ENCODE data around the gene HIC1. TPM values are rescaled to one million over a fixed set of nuclear protein-coding genes. Genes with fewer than 3 reads are reported as not detected.
"Not testable (repeated sequence)": the region's sequence is repeated elsewhere in the genome, so short reads cannot be mapped to it uniquely, and the experiment has no call there.

HIC1 gene
- 10 to 100 TPM; 12.9 to 31.1 (median 24.1) TPM for polyA plus RNA-seq (ENCODE audit: insufficient read length in 3 of 3)
- long read RNA-seq, donor 1, transcript HIC1-205 (2 exons, 1,134 nt): major isoform, 15 of 19 reads
- long read RNA-seq, donor 1, partial matches to known transcripts: 0 of 19 reads
- long read RNA-seq, donor 1, other reads (novel, unspliced or antisense): 0 of 19 reads
- long read RNA-seq, donor 2, transcript HIC1-205 (2 exons, 1,134 nt): major isoform, 20 of 41 reads
- long read RNA-seq, donor 2, partial matches to known transcripts: 19 of 41 reads
- long read RNA-seq, donor 2, other reads (novel, unspliced or antisense): 0 of 41 reads
- long read RNA-seq, donor 3, transcript HIC1-205 (2 exons, 1,134 nt): major isoform, 11 of 15 reads
- long read RNA-seq, donor 3, partial matches to known transcripts: 0 of 15 reads
- long read RNA-seq, donor 3, other reads (novel, unspliced or antisense): 0 of 15 reads
- long read RNA-seq, donor 4, transcript HIC1-205 (2 exons, 1,134 nt): major isoform, 8 of 11 reads
- long read RNA-seq, donor 4, partial matches to known transcripts: 0 of 11 reads
- long read RNA-seq, donor 4, other reads (novel, unspliced or antisense): 0 of 11 reads
- long read RNA-seq, donor 5, transcript HIC1-205 (2 exons, 1,134 nt): major isoform, 5 of 7 reads
- long read RNA-seq, donor 5, partial matches to known transcripts: 0 of 7 reads
- long read RNA-seq, donor 5, other reads (novel, unspliced or antisense): 0 of 7 reads
- long read RNA-seq, donor 6, transcript HIC1-205 (2 exons, 1,134 nt): major isoform, 12 of 13 reads
- long read RNA-seq, donor 6, partial matches to known transcripts: 0 of 13 reads
- long read RNA-seq, donor 6, other reads (novel, unspliced or antisense): 0 of 13 reads
- long read RNA-seq, donor 7, transcript HIC1-205 (2 exons, 1,134 nt): major isoform, 25 of 76 reads
- long read RNA-seq, donor 7, transcript HIC1-206 (1 exons, 725 nt): minor isoform, 7 of 76 reads
- long read RNA-seq, donor 7, partial matches to known transcripts: 44 of 76 reads
- long read RNA-seq, donor 7, other reads (novel, unspliced or antisense): 0 of 76 reads
- long read RNA-seq, donor 8, transcript HIC1-205 (2 exons, 1,134 nt): major isoform, 34 of 40 reads
- long read RNA-seq, donor 8, partial matches to known transcripts: 0 of 40 reads
- long read RNA-seq, donor 8, other reads (novel, unspliced or antisense): 0 of 40 reads
- long read RNA-seq, donor 9, transcript HIC1-205 (2 exons, 1,134 nt): major isoform, 18 of 21 reads
- long read RNA-seq, donor 9, partial matches to known transcripts: 0 of 21 reads
- long read RNA-seq, donor 9, other reads (novel, unspliced or antisense): 0 of 21 reads
- long read RNA-seq, donor 10, transcript HIC1-205 (2 exons, 1,134 nt): major isoform, 15 of 45 reads
- long read RNA-seq, donor 10, partial matches to known transcripts: 20 of 45 reads
- long read RNA-seq, donor 10, other reads (novel, unspliced or antisense): 5 of 45 reads
- long read RNA-seq, donor 11, transcript HIC1-205 (2 exons, 1,134 nt): major isoform, 10 of 12 reads
- long read RNA-seq, donor 11, partial matches to known transcripts: 0 of 12 reads
- long read RNA-seq, donor 11, other reads (novel, unspliced or antisense): 0 of 12 reads
- long read RNA-seq, donor 12, transcript HIC1-205 (2 exons, 1,134 nt): major isoform, 22 of 29 reads
- long read RNA-seq, donor 12, transcript HIC1-206 (1 exons, 725 nt): minor isoform, 6 of 29 reads
- long read RNA-seq, donor 12, partial matches to known transcripts: 0 of 29 reads
- long read RNA-seq, donor 12, other reads (novel, unspliced or antisense): 0 of 29 reads
- long read RNA-seq, donor 13, transcript HIC1-205 (2 exons, 1,134 nt): major isoform, 6 of 8 reads
- long read RNA-seq, donor 13, partial matches to known transcripts: 0 of 8 reads
- long read RNA-seq, donor 13, other reads (novel, unspliced or antisense): 0 of 8 reads
- long read RNA-seq, donor 14: 0 reads
- long read RNA-seq, donor 15: 0 reads
- long read RNA-seq, donor 16, transcript HIC1-205 (2 exons, 1,134 nt): major isoform, 7 of 11 reads
- long read RNA-seq, donor 16, partial matches to known transcripts: 0 of 11 reads
- long read RNA-seq, donor 16, other reads (novel, unspliced or antisense): 0 of 11 reads

GRCh38 chr17:2054512-2055291, at the start of gene HIC1:
Gene HIC1 (plus strand): TSS chr17:2055103. CDS start chr17:2056691, 1,588 bp downstream.
- DNase-seq: no peak

DNA sequence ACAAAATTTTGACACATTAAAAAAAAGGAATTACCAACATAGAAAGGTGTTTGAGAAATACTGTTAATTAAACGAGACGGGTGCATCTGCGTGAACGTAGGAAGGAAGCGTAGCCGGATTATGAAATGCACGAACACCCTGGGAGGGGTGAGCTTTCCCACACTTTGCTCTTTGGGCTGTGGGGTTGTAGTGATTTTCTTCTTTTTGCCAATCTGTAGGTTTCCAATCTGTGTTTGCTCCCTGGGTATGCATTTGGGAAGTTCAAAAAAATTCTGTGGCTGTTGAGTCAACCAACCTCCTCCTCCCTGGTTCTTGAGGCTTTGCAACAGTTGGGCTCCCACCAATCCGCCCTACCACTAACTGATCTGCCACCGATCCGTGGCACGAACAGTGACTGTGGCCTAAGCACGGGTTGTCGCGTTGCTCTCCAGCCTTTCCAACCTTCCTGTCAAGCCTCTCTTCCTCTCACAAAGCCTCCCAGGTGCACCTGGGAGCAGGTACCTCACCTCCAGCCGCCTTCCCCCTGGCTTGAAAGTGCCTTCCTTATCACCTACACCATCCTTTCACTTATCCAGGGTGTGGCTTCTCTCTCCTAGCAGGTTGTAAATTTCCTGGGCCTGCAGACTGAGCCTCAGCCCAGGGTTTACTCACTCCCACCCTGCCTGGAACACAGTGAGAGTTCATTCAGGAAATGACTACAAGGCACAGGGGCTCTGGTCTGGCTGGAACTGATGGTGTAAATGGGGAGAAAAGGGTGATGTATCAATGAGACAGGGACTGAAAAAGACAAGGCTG, 46.4 kb upstream of the HIC1 start:
- DNase-seq: no peak

GRCh38 chr17:2009737-2010136, 45.2 kb upstream of the HIC1 start:
- DNase-seq: no peak

DNA sequence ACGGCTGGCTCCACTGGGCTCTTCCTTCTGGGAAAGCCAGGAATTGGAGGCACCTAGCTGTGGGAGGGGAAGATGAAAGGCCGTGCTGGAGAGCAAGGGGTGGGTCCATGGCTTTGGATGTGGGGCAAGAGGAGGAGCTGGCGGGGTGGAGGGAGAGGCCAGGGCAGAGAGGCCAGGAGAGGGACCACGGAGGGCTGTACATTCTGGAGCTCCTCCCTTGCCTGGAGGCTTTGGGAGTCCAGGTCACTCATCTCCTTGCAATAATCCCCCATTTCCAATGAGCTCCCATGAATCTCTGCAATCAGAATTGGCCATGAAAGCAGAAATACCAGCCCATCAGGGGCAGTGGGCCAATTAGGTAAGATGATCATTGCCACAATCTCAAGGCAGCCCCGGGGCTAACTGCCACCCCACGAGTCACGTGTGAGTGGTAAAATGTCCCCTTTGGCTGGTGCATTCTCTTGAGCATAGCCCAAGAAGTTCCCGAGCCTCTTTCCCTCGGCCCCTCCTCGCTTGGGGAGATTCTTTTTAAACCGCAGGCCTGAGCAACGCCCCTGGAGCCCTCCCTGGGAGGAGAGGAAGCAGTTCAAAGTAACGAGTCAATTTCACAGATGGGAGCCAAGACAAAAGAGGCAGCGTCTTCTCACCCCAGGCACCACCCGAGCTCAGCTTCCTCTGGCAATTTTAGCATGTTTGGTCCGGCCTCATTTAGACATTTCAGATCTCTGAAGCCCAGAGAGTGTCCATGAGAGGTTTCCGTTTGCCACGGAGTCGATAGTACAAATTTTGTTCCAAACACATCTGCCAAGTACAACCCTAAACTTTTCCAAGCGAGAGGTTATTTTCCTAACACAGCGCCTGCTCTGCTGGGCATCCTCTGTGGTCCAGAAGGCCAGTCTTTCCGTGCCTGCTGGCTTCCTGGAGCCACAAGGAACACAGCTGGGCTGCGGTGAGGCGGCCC, 43.2 kb upstream of the HIC1 start:
- DNase-seq: no peak

DNA sequence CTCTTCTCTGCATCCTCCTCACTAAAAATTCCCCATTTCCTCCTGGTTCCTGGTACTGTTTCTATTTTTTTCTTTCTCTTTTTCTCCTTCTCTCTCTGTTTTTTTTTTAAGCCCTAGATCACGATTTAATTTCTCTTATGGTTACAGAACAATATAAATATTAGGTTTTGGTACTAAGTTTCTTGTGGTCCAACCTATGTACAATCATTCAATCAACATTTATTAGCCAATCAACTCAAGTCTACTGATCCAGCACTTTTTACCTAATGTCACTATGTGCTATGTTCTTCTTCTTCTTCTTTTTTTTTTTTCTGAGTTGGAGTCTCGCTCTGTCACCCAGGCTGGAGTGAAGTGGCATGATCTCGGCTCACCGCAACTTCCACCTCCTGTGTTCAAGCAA, 42.4 kb upstream of the HIC1 start:
- DNase-seq: no peak

DNA sequence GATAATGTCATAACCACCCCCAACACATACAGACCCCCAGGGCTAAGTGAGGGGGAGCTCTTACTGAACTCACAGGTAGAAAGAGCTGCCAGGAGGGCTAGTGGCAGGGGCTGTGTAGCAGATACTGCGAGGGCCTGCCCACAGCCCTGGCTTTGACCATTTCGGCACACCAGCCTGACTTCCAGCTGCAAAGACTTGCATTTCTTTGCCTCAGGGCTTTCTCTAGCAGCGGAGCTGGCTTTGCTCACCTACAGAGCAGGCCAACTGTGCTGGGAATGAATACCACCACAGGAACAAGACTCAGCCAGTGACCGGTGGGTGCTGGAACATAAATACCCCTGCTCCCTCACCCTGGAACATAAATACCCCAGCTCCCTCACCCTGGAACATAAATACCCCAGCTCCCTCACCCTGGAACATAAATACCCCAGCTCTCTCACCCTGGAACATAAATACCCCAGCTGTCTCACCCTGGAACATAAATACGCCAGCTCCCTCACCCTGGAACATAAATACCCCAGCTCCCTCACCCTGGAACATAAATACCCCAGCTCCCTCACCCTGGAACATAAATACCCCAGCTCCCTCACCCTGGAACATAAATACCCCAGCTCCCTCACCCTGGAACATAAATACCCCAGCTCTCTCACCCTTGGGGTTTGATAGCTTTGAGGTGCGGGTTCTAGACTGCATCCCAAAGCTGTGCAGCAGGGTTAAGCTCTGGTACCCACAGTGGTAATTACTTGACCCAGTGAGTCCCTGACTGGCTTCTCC, 41.5 kb upstream of the HIC1 start:
- not testable (repeated sequence) for DNase-seq

- no peak for DNase-seq
Observed at GRCh38 chr17:2013994-2014317, 40.9 kb upstream of the HIC1 start.

GRCh38 chr17:2015314-2015713, 39.6 kb upstream of the HIC1 start:
- no peak for DNase-seq

DNA sequence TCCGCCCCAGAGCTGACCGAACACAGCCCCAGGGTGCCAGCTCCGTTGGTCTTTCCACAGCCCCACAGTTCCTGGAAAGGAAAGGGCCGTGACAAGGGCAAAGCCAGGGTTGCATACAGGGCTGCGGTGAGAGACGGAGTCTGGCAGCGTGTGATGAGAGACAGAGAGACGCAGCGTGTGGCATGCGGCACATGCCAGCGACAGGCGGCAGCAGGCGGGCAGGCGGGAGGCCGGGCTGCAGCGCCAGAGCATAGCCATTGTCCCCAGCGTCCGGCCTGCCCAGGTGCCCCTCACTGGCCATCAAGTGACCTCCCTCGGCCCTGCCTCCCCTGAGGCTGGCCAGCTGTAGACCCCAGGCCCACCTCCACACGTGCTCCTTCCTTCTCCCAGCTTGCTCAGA, 38.4 kb upstream of the HIC1 start:
- DNase-seq: no peak

DNA sequence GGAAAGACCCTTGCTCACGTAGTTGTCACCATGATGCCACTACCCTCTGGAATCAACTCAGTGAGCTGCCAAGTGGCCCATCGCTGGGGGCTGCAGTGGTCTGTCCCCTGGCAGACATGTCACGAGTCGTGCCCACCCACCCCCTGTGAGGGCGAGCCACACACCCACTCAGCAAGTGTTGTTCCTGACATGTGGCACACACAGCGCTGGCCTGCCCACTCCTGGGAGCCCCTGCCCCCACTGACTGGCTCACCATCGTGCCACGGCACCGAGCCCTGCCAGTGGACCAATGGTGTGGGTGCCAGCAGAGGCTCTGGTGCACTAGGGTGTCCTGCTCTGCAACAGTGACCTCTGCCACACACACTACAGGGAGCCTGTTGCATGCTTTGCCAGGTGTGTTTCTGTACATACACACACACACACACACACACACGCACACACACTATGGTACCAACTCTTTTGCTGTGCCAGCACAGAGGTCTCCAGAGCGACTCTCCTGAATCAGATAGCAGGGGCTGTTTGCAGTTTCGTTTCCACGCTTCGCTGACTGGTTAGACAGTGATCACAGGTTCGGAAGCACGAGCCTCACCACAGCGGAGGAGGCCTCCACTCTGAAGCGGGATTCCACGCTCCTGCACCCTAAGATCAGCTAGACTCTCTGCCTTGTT, 37.5 kb upstream of the HIC1 start:
- no peak for DNase-seq

DNA sequence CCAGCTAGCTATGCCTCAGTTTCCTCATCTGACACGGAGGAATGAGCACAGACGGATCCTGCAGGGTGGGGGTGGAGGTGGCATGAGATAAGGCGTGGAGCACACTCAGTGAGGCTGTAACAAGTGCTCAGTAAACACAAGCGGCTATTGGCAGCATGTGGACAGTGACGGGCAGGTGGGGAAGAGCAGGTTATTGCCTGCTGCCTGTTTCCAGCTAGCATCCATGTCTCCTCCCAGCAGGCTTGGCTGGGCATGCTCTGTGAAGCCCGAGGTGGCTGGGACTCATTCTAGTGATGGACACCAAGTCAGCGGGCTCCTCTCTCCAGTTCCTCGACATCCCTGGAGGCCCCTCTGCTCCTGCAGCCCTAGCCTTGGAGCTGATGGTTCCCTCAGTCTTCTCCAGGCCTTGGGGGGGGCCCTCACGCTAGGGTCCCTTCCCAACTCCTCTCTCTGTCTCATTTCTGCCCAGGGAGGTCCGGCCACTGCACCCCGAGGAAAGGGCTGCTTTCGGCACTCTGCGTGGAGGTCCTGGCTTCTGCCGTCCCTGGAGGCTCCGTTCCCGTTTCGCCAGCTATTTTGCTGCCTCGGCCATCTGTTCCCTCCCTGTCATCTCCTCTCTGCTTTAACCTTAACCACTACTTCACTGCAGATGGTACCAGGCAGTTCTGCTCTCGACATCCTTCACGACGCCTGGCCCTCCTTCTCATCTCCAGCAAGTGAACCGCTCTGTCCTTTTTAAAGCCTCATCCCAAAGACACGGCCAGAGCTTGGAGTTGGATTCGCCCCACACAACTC, 36.0 kb upstream of the HIC1 start:
- DNase-seq: no peak

- DNase-seq: no peak
Observed at GRCh38 chr17:2019723-2020122, 35.2 kb upstream of the HIC1 start.

- no peak for DNase-seq
Observed at GRCh38 chr17:2020721-2021120, 34.2 kb upstream of the HIC1 start.

- no peak for DNase-seq
Observed at GRCh38 chr17:2022647-2023240, 32.2 kb upstream of the HIC1 start.

- DNase-seq: no peak
Observed at GRCh38 chr17:2023256-2023655, 31.6 kb upstream of the HIC1 start.
